Suprapubic skin (tissue), 4 donors: ENCODE data around the gene KLHL25. TPM values are rescaled to one million over a fixed set of nuclear protein-coding genes. Genes with fewer than 3 reads are reported as not detected.
A peak's percentile ranks its signal among the peaks of the same experiment; 100 is the strongest.

ENCODE experiments used
- DNase-seq, 2 donors: peaks; one replicate each; pipeline ENCODE4 v3.0.0-alpha.2; 2019; ENCODE audit warnings: low spot score in 2 of 2
- H3K27ac ChIP-seq: fragments of 200-600 bp; sonication (generic); one replicate; pipeline ENCODE4 v1.5.1; 2019
- H3K27me3 ChIP-seq: fragments of 200-600 bp; sonication (generic); one replicate; pipeline ENCODE4 v1.5.1; 2019
- H3K36me3 ChIP-seq: fragments of 200-600 bp; sonication (generic); one replicate; pipeline ENCODE4 v1.5.1; 2019
- H3K4me1 ChIP-seq: fragments of 200-600 bp; sonication (generic); one replicate; pipeline ENCODE4 v1.5.1; 2019
- H3K4me3 ChIP-seq: fragments of 200-600 bp; sonication (generic); one replicate; pipeline ENCODE4 v1.5.1; 2019; ENCODE audit warnings: mild to moderate bottlenecking
- H3K9me3 ChIP-seq: fragments of 200-600 bp; sonication (generic); one replicate; pipeline ENCODE4 v1.5.1; 2019
- CTCF ChIP-seq, 2 donors: fragments of 200-600 bp in 1 of 2; fragments of 450-650 bp in 1 of 2; sonication (generic) in 1 of 2; IDR thresholded peaks; one replicate each; pipeline ENCODE4 v1.5.1; 2016 to 2019; ENCODE audit warnings: antibody characterized with exemption in 2 of 2, mild to moderate bottlenecking in 1 of 2, moderate library complexity in 1 of 2
- EP300 ChIP-seq: sonication (generic); formaldehyde crosslinking; IDR thresholded peaks from one replicate; pipeline ENCODE4 v1.6.1; 2017; ENCODE audit warnings: antibody characterized with exemption
- POLR2A ChIP-seq, 2 donors: fragments of 450-650 bp; IDR thresholded peaks; one replicate each; pipeline ENCODE4 v1.6.1; 2017; ENCODE audit warnings: antibody characterized with exemption in 2 of 2, mild to moderate bottlenecking in 2 of 2, moderate library complexity in 2 of 2
- POLR2AphosphoS5 ChIP-seq, 3 donors: sonication (generic); formaldehyde crosslinking; IDR thresholded peaks; one replicate each; pipeline ENCODE4 v1.6.1; 2017; ENCODE audit warnings: antibody characterized with exemption in 3 of 3
- WGBS: methylation state at CpG from one replicate; pipeline ENCODE4 v1.1.5; 2018; 5-methylcytosine and 5-hydroxymethylcytosine counted together
- total RNA-seq, 4 donors: library from RNA; depleted of rRNA; stranded (reverse); fragments of >200 nt; gene quantifications; one replicate each; pipeline ENCODE4 v1.1.0, GENCODE V29; 2016

KLHL25 gene
- total RNA-seq, 4 donors from 2014 or later, result 14.4 to 24.8 (median 18.5) TPM

GRCh38 chr15:85757939-85758654 is 36.6 kb downstream of the KLHL25 start:
- Histone ChIP-seq H3K9me3 (no peaks in the 10 kb centered on the region), H3K36me3 (peaks cover 18% of the 10 kb centered on the region), H3K4me3 (no peak overlapping the region), H3K27ac (no peak overlapping the region), H3K27me3 (no peaks in the 10 kb centered on the region), H3K4me1 (peaks cover 28% of the 10 kb centered on the region)
- TF ChIP-seq CTCF (IDR thresholded peaks at IDR 0.05), result no peak
- TF ChIP-seq POLR2A (IDR thresholded peaks at IDR 0.05), result no peak
- 80% methylated on average over 16 of the region's 17 CpGs for WGBS
- peak; percentile 47 to 50 for DNase-seq

GRCh38 chr15:85757073-85757938 is 37.4 kb downstream of the KLHL25 start:
- peak; percentile 41 to 68 for DNase-seq
- H3K4me3 ChIP-seq, result no peak overlapping the region
- WGBS, result 63% methylated on average over 11 of the region's 13 CpGs
- H3K36me3 ChIP-seq, result peaks cover 16% of the 10 kb centered on the region
- H3K4me1 ChIP-seq, result peaks cover 28% of the 10 kb centered on the region
- no peaks in the 10 kb centered on the region for H3K9me3 ChIP-seq
- H3K27ac ChIP-seq, result no peak overlapping the region
- H3K27me3 ChIP-seq, result no peaks in the 10 kb centered on the region
- TF ChIP-seq CTCF (IDR thresholded peaks at IDR 0.05), result no peak
- no peak for TF ChIP-seq EP300
- no peak for TF ChIP-seq POLR2A (IDR thresholded peaks at IDR 0.05)
- no peak for TF ChIP-seq POLR2AphosphoS5 (IDR thresholded peaks at IDR 0.05)

GRCh38 chr15:85756411-85757072 is 38.2 kb downstream of the KLHL25 start:
- TF ChIP-seq POLR2A (IDR thresholded peaks at IDR 0.05) (no peak), CTCF (IDR thresholded peaks at IDR 0.05) (no peak), EP300 (no peak), POLR2AphosphoS5 (IDR thresholded peaks at IDR 0.05) (no peak)
- no peak overlapping the region for H3K4me3 ChIP-seq
- peak; percentile 49 to 70 for DNase-seq
- H3K36me3 ChIP-seq, result peaks cover 16% of the 10 kb centered on the region
- H3K9me3 ChIP-seq, result no peaks in the 10 kb centered on the region
- H3K27me3 ChIP-seq, result no peaks in the 10 kb centered on the region
- 83% methylated on average over 9 of the region's 9 CpGs for WGBS
- H3K4me1 ChIP-seq, result peaks cover 36% of the 10 kb centered on the region
- no peak overlapping the region for H3K27ac ChIP-seq

GRCh38 chr15:85755942-85756341 is 38.8 kb downstream of the KLHL25 start:
- peaks cover 13% of the 10 kb centered on the region for H3K36me3 ChIP-seq
- no peaks in the 10 kb centered on the region for H3K27me3 ChIP-seq
- peaks cover 42% of the 10 kb centered on the region for H3K4me1 ChIP-seq
- 88% methylated on average over 4 of the region's 4 CpGs for WGBS
- H3K9me3 ChIP-seq, result no peaks in the 10 kb centered on the region
- no peak overlapping the region for H3K4me3 ChIP-seq
- DNase-seq, result peak; percentile 45 to 54
- TF ChIP-seq CTCF (IDR thresholded peaks at IDR 0.05) (no peak), POLR2AphosphoS5 (IDR thresholded peaks at IDR 0.05) (no peak)
- no peak overlapping the region for H3K27ac ChIP-seq

- H3K4me1 ChIP-seq, result peaks cover 47% of the 10 kb centered on the region
- H3K4me3 ChIP-seq, result no peak overlapping the region
- H3K9me3 ChIP-seq, result no peaks in the 10 kb centered on the region
Observed at GRCh38 chr15:85755471-85755870, 39.3 kb downstream of the KLHL25 start.

More at GRCh38 chr15:85755471-85755870, 39.3 kb downstream of the KLHL25 start:
- 79% methylated on average over 11 of the region's 11 CpGs for WGBS
- no peaks in the 10 kb centered on the region for H3K27me3 ChIP-seq
- DNase-seq, result peak; percentile 35 to 54
- no peak overlapping the region for H3K27ac ChIP-seq
- peaks cover 10% of the 10 kb centered on the region for H3K36me3 ChIP-seq
- TF ChIP-seq CTCF (IDR thresholded peaks at IDR 0.05) (no peak), EP300 (no peak), POLR2A (IDR thresholded peaks at IDR 0.05) (no peak), POLR2AphosphoS5 (IDR thresholded peaks at IDR 0.05) (no peak)
